GM19395 (cell line): ENCODE data around the gene ZNF668.
A peak's percentile ranks its signal among the peaks of the same experiment; 100 is the strongest.

Experiments used
- ATAC-seq: cut with Tn5 transposase; IDR thresholded peaks from one replicate; pipeline ENCODE4 v1.9.1; 2021; ENCODE audit warnings: mild to moderate bottlenecking, moderate library complexity; ENCODE audit not compliant: unreplicated experiment

The ZNF668 gene

DNA sequence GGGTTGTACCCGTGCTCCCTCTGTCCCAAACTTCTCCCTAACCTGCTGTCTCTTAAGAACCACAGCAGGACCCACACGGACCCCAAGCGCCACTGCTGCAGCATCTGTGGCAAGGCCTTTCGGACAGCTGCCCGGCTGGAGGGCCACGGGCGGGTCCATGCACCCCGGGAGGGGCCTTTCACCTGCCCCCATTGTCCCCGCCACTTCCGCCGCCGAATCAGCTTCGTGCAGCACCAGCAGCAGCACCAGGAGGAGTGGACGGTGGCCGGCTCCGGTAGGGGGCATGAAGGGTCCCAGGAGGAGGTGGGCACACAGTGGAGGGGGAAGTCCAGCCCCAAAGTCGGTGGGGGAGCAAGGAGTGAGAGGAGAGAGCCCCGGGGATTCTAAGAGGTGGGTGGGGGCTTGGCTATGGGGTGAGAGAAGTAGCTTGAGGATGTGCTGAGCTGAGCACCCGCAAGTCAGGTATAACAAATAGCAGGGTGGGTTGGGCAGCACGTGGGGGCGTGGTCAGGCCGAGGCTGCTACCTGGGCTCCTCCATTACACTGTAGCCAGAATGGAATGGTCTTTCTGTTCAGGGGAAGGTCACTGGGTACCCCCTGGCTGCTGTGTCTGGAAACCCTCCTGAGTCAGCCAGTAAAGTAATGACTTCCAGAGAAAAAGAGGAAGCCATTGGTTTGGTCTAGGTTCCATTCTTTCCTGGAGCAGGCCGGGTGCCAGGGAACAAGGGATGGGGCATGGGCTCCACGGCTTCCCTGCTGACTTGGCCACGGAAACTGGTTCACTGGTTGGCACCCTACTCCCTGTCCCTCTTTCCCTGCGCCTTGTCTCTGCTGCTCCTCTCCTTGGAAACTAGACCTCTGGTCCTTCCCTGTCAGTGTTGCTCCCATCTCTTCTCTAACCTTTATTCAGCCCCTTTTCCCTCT lies 7.7 kb upstream of the ZNF668 start:
- ATAC-seq: no peak

DNA sequence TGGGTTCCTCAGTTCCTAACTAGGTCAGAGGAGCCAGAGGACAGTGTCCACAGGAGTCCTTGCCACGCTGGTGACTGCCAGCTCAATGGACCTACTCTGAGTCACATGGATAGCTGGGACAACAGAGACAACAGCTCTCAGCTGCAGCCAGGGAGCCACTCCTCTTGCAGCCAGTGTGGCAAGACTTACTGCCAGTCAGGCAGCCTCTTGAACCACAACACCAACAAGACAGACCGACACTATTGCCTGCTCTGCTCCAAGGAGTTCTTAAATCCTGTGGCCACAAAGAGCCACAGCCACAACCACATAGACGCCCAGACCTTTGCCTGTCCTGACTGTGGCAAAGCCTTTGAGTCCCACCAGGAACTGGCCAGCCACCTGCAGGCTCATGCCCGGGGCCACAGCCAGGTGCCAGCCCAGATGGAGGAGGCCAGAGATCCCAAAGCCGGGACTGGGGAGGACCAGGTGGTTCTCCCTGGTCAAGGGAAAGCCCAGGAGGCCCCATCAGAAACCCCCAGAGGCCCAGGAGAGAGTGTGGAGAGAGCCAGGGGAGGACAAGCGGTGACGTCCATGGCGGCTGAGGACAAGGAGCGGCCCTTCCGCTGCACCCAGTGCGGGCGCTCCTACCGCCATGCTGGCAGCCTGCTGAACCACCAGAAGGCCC lies 6.8 kb upstream of the ZNF668 start:
- no peak for ATAC-seq

DNA sequence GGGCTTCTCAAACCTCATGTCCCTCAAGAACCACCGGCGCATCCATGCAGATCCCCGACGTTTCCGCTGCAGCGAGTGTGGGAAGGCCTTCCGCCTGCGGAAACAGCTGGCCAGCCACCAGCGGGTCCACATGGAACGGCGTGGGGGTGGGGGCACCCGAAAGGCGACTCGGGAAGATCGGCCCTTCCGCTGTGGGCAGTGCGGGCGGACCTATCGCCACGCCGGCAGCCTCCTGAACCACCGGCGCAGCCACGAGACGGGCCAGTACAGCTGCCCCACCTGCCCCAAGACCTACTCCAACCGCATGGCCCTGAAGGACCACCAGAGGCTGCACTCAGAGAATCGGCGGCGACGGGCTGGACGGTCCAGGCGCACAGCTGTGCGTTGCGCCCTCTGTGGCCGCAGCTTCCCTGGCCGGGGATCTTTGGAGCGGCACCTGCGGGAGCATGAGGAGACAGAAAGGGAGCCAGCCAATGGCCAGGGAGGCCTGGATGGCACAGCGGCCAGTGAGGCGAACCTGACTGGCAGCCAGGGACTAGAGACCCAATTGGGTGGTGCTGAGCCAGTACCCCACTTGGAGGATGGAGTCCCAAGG lies 6.1 kb upstream of the ZNF668 start:
- no peak for ATAC-seq

DNA sequence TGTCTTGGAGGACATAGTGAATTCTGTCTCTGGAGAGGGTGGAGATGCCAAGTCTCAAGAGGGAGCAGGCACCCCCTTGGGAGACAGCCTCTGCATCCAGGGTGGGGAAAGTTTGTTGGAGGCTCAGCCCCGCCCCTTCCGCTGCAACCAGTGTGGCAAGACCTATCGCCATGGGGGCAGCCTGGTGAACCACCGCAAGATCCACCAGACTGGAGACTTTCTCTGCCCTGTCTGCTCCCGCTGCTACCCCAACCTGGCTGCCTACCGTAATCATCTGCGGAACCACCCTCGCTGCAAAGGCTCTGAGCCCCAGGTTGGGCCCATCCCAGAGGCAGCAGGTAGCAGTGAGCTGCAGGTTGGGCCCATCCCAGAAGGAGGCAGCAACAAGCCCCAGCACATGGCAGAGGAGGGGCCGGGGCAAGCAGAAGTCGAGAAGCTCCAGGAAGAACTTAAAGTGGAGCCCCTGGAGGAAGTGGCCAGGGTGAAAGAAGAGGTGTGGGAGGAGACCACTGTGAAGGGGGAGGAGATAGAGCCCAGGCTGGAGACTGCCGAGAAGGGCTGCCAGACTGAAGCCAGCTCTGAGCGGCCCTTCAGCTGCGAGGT lies 5.4 kb upstream of the ZNF668 start:
- no peak for ATAC-seq

DNA sequence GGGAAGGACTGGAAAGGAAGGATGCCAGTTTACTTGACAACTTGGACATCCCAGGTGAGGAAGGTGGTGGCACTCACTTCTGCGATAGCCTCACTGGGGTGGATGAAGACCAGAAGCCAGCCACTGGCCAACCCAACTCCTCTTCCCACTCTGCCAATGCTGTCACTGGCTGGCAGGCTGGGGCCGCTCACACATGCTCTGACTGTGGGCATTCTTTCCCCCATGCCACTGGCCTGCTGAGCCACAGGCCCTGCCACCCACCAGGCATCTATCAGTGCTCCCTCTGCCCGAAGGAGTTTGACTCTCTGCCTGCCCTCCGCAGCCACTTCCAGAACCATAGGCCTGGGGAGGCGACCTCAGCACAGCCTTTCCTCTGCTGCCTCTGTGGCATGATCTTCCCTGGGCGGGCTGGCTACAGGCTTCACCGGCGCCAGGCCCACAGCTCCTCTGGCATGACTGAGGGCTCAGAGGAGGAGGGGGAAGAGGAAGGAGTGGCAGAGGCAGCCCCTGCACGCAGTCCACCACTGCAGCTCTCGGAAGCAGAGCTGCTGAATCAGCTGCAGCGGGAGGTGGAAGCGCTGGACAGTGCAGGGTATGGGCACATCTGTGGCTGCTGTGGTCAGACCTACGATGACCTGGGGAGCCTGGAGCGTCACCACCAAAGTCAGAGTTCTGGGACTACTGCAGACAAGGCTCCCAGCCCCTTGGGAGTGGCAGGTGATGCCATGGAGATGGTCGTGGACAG lies 4.7 kb upstream of the ZNF668 start:
- no peak for ATAC-seq

DNA sequence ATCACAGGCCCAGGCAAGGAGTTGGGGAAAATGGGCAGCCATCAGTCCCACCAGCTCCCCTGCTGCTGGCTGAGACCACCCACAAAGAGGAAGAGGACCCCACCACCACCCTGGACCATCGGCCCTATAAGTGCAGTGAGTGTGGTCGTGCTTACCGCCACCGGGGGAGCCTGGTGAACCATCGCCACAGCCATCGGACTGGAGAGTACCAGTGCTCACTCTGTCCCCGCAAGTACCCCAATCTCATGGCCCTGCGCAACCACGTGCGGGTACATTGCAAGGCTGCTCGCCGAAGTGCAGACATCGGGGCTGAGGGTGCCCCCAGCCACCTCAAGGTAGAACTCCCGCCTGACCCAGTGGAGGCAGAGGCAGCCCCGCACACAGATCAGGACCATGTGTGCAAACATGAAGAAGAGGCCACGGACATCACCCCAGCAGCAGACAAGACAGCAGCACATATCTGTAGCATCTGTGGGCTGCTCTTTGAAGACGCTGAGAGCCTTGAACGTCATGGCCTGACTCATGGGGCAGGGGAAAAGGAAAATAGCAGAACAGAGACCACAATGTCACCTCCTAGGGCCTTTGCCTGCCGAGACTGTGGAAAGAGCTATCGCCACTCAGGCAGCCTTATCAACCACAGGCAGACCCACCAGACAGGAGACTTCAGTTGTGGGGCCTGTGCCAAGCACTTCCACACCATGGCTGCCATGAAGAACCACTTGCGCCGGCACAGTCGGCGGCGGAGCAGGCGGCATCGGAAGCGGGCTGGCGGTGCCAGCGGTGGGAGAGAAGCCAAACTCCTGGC lies 3.8 kb upstream of the ZNF668 start:
- ATAC-seq: no peak

DNA sequence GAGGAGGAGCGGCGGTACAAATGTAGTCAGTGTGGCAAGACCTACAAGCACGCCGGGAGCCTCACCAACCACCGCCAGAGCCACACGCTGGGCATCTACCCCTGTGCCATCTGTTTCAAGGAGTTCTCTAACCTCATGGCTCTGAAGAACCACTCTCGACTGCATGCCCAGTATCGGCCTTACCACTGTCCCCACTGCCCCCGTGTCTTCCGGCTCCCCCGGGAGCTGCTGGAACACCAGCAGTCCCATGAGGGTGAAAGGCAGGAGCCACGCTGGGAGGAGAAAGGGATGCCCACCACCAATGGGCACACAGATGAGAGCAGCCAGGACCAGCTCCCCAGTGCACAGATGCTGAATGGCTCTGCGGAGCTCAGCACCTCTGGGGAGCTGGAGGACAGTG lies 3.0 kb upstream of the ZNF668 start:
- ATAC-seq: no peak

DNA sequence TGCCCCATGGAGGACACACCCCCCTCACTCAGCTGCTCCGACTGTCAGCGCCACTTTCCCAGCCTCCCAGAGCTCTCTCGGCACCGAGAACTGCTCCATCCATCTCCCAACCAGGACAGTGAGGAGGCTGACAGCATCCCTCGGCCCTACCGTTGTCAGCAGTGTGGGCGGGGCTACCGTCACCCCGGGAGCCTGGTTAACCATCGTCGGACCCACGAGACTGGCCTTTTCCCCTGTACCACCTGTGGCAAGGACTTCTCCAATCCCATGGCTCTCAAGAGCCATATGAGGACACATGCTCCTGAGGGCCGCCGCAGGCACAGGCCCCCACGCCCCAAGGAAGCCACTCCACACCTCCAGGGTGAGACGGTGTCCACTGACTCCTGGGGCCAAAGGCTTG lies 2.3 kb upstream of the ZNF668 start:
- ATAC-seq: no peak

DNA sequence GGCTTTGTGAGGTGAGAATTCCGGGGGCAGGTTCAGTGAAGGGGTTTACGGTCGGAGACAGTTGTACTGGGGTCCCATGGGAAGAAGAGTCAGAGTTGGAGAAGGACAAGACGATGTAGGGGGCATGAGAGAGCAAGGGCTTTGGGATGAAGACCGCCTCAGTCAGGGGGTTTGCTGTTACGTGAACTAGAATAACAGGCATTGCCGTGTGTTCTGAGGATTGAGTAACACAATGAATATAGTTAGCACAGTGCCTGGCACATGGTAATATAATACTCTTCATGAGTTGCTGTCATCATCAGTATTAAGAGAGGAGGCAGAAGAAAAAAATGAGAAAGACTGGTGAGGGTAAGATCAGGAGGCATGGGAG lies 759 bp upstream of the ZNF668 start:
- ATAC-seq: no peak

DNA sequence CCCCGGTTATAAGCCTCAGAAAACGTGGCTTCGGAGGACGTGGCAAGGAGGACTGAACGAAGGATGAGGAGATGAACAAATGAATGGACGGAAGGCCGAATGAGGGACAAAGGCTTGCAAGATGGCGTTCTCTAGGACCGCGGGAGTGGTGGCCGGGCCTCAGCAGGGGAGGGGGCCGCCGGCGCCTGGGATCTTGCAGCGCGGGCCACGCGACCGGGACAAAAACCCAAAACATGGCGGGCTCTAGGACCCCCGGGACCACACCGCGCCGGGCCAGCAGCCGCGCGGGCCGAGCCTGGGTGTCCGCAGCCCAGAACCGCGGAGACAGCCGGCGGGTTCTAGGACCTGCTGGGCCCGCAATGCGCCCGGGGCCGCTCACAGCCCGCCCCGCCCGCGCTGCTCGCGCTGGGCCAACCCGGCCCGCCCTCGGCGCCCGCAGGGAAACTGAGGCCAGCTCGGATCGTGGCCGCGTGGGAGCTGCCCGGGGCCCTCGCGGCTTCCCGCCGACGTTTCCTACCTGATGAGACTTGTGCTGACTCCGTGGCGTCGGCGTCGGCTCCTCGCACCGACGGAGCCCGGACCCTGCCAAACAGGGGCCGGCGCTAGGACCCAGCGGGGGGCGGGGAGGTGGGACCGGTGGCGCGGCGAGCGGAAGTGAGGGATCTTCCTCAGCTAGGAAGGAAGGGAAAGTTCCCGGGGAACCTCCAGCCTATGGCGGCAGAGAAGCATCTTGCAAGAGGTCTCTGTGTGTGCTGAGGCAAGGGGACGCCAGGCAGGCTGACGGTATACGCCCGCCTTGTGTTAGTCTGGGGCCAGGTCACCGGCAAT lies 684 bp downstream of the ZNF668 start:
- ATAC-seq: peak; percentile 54

DNA sequence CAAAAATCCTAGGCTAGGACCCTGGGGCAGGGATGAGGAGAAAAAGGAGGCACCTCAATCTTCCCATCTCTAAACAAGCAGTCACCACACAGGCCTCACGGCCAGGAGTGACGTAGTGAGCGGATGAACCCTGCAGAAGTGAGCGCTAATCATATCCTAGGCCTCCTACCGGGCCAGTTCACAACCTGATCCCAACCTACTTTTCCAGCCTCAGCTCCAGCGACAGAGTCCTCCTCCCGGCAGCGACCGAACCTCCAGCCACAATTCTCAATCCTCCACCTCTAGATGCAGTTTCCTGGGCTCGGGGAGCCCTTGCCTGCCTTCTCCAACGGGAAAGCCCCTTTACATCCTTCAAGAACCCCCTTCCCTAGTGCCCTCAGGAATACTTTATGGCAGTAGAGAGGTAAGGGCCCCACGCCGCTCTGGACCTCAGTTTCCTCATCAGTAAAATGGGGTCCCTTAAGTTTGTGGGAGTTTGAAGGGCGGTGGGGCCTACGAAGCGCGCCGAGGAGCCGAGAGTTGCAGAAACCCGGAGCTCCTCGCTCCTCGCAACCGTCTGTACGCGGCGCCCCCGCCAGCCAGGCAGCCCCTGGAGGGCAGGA lies 1.4 kb downstream of the ZNF668 start:
- no peak for ATAC-seq

DNA sequence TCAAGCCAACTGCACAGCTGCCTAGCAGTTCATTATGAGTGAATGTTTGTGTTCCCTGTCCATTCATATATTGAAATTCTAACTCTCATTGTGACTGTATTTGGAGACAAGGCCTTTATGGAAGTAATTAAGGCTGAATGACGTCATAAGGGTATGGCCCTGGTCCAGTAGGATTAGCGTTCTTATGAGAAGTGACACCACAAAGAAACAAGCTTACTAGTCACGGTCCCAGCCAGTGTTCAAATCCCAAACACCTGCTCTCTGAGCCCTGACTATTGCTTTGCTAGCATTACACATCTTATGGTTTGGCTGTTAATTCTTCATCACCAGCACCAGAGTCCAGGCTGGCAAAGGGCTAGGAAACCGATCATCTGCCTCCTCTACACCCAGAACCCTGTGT lies 2.2 kb downstream of the ZNF668 start:
- ATAC-seq: no peak

DNA sequence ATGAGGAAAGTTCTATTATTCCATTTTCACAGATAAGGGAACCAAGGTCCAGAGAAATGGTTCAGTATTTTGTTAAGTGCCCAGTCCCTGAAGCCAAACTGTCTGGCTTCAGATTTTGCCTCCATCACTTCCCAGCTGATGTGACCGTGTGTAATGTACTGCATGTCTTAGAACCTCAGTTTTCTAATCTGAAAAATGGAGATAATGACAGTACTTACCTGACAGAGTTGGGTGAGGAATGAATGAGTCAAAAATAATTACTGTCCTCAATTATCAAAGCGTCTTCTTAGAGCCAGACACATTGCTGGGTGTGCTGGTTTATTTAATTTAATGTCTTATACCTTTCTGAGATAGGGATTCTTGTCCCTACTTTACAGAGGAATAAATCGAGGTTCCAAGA lies 6.7 kb downstream of the ZNF668 start:
- no peak for ATAC-seq

DNA sequence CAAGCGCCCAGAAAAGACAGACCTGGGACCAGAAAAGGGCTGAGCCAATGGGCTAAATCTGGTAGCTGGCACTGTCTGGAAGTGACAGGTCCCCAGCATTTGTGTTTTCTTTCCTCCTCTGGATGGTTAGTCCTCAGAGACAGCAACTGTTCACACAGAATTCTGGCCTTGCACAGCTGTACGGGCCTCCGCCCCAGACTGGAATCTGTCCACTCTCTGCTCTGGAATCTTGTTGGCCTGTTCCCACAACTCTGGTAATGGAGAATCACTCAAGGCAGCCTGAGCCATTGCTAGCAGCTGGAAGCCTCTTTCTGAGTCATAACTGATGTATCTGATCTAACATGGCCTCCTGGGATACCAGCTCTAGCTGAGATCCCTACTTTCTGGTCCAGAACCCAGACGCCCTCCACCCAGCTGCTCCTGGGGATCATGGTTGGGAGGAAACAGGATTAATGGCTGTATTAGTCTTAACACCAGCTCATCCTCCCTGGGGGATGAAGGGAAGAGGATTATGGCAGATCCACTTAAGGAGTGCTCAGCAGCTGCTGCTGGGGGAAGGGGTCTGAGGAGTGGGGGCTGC lies 9.1 kb downstream of the ZNF668 start:
- no peak for ATAC-seq

DNA sequence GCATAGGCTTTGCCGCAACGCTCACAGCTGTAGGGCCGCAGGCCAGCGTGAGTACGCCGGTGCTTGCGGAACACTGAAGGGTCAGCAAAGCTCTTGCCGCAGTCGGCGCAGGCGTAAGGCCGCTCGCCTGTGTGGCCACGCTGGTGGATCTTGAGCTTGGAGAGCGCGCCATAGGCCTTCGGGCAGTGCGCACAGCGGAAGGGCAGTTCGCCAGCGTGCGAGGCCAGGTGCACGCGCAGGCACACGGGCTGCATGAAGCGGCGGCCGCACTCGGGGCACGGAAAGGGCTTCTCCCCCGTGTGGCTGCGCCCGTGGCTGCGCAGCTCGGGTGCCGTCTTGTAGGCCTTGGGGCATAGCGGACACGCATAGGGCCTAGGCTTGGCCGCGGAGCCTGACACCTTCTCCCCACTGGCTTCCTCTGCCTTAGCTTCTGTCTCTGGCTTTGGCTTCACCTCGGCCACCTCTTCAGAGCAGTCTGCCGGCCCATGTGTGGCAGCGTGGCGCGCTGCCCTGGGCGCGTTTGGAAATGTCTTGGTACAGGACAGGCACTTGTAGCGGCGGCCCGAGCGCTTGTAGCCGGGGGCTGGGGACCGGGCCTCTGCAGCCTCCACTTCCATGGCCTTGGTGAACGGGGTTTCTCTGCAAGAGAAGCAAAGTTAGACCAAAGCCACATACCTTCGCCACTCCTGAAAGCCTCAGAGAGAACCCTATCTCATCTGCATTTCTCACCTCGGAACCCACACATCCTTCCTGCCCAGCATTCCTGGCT lies 10.0 kb downstream of the ZNF668 start:
- ATAC-seq: no peak

DNA sequence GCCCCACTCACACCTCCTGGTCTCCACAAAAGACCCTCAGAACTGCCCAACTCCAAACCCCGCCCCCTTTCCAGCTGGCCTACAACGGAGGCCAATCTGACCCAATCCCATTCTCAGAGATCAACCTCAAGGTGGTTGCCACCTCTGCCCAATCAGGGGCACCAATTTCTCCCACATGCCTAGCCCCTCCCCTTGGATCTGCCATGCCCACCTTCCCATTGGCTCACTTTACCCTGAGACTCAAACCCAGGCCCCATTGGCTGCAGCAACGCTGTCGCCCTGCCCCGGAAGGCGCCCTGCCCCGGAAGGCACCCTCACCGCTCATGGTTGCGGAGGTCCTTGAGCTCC lies 10.6 kb downstream of the ZNF668 start:
- ATAC-seq: no peak

DNA sequence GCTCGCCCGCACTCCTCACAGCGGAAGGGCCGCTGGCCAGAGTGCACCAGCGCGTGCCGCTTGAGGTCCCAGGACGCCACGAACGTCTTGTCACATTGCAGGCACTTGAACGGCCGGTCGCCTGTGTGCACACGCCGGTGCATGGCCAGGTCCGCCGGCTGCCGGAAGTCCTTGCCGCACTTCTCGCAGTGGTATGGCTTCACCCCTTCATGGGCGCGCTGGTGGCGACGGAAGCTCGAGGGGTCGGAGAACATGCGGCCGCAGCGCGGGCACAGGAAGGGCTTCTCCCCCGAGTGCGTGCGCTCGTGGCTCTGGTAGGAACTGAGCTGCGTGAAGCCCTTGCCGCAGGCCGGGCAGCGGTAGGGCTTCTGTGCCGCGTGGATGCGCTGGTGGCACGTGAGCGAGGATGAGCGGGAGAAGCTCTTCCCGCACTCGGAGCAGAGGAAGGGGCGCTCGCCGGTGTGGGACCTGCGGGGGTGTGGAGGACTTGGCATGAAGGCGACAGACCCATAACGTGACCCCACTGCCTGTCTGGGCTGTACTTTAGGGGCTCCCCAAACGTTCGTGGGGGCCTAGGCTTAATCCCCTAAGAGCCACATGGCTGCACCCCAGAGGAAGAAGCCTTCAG lies 12.1 kb downstream of the ZNF668 start:
- ATAC-seq: no peak
